Body of pancreas (tissue), 4 donors: Measurements from ENCODE around the gene GRHPR.

Experiments
- POLR2A ChIP-seq, 3 donors: fragments of 450-650 bp; IDR thresholded peaks; one replicate each; pipeline ENCODE4 v1.6.1; 2016; ENCODE audit warnings: antibody characterized with exemption in 3 of 3, mild to moderate bottlenecking in 2 of 3
- TF ChIP-seq, protein P1 (sequence below), 7 experiments: fragments of 450-650 bp in 4 of 7; fragments of 200-600 bp in 3 of 7; sonication (generic) in 3 of 7; IDR thresholded peaks; one replicate each; pipeline ENCODE4 v1.5.1; 2016 to 2019; ENCODE audit warnings: antibody characterized with exemption in 7 of 7

DNA sequence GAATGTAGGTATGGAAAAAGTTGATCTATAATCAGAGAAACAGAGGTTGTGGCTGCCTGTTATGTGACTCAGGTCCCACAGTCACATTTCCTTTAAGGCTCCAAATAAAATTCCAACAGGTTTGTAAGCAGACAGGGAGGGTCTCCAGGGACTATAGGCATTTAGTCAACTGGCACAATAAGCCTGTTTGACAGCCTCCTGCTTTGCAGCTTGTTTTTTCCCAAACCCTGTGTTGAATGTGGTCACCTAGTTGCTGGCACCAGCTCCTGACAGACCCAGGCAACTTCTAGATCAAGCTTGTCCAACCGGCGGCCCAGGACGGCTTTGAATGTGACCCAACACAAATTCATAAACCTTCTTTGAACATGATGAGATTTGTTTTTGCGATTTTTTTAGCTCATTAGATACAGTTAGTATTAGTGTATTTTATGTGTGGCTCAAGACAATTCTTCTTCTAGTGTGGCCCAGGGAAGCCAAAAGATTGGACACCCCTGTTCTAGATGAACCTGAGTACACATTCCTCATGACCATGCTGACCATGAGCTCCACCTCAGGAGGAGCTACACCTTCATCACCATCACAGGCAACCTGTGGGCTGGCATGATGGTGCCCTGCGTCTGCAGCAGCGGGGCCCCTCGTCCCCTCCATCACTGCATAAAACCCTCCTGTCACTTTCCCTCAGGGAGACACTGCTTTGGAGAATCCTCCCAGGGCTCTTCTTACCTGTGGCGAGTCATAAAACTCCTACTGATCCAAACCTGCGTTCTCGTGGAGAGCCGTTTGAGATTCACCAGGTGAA is 15.7 kb upstream of the GRHPR start:
- TF ChIP-seq, protein P1, sequence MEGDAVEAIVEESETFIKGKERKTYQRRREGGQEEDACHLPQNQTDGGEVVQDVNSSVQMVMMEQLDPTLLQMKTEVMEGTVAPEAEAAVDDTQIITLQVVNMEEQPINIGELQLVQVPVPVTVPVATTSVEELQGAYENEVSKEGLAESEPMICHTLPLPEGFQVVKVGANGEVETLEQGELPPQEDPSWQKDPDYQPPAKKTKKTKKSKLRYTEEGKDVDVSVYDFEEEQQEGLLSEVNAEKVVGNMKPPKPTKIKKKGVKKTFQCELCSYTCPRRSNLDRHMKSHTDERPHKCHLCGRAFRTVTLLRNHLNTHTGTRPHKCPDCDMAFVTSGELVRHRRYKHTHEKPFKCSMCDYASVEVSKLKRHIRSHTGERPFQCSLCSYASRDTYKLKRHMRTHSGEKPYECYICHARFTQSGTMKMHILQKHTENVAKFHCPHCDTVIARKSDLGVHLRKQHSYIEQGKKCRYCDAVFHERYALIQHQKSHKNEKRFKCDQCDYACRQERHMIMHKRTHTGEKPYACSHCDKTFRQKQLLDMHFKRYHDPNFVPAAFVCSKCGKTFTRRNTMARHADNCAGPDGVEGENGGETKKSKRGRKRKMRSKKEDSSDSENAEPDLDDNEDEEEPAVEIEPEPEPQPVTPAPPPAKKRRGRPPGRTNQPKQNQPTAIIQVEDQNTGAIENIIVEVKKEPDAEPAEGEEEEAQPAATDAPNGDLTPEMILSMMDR (IDR thresholded peaks at IDR 0.05) = no peak
- no peak for TF ChIP-seq POLR2A (IDR thresholded peaks at IDR 0.05)
